T-helper 1 cell (primary cell): ENCODE results near the gene SPSB4.

Experiments
- DNase-seq, 5 donors: peaks; one replicate each; pipeline ENCODE4 v3.0.0-alpha.2; 2012 to 2020

Gene SPSB4

DNA sequence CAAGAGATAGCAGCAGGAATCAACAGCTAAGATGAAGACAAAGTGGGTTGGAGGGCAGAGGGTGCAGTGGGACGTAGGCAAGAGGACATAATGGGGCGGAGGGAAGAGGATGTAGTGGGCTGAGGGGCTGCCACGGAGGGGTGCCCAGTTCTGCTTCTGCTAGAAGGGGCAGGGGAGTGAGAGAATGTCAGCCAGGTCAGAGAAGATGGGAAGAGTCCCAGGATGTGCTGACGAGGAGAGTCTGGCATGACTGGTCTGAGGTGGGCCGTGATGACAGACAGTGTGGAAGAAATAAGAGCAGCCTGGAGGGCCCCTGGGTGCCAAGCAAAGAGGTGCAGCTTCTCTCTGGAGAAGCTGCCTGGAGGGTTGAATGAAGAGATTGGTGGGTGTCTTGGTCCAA, 4.0 kb downstream of the SPSB4 start:
- DNase-seq: no peak

DNA sequence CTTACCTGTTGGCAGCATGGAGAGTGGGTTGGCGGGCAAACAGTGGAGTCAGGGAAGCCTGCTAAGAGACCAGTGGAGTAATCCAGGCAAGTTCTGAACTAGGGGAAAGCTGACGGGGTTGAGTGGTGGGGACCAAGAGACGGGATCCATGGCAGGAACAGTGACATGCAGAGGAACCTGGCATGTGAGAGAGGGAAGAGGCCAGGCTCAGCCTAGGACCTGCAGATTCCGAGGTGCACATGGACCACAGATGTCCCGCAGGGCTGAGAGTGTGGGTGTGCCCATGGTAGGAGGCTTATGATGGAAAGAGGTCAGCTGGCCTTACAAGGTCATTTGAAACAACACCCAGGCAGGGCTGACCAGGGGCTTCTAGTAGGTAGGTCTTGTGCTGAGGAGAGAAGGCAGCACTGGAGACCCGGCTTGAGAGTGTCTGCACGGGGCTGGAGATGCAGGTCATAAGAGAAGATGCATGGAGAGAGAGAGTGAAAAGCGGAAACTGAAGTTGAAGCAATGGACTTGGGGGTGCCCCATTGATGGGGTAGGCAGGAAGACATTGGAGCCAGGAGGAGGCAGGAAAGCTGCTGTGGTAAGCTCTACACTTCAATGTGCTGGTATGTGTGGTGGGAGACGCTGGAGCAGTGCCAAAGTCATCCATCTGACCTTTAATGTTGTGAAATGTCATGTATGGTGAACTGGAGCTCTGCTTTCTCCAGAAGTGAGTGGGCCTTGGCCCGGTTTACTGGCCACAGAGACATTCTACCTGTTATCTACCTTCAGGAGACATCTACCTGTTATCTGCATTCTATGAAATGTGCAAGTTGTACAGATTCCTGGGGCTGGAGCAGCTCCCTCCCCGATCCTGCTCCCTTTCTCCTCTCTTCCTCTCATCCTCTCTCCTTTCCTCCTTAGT, 4.6 kb downstream of the SPSB4 start:
- no peak for DNase-seq

GRCh38 chr3:141056751-141057171, 5.6 kb downstream of the SPSB4 start:
- DNase-seq: no peak

GRCh38 chr3:141057436-141057835, 6.3 kb downstream of the SPSB4 start:
- DNase-seq: no peak

DNA sequence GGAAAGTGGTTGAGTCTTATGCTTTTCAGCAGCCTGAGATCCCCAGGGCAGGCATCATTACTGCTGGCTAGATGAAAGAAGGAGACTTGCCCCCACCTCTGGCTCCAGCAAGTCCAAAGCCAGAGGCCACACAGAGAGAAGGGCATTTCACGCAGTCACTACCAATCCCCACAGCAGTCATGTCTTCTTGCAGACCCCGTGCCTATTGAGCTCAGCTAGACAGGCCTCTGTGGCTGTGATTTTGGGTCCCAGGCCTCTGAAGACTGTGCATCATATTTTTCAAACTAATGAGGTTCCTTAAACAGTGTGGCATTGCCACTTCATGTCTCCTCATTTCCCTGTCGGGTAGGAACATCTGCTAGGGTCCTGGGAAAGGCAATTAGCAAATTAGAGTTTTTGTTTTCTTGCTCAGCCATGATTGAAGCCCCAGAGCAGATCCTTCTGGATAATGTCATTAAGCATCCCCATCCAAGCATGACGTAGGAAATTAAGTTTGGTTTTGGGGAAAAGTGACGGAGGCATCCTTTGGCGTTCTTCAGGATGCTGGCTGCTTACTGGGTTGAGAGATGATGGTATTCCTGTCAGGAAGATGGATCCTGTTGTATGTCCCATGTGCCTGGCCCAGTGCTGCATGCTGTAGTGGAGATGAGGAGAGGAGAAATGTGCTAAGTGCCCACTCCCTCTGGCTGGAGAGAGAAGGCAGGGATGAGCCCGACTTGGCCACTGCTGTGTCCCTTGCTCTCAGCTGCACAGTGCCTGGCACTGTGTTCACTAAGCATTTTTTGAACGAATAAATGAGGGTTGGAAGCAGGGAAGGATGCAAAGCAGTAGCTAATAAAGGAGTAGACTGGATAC, 7.0 kb downstream of the SPSB4 start:
- DNase-seq: no peak

DNA sequence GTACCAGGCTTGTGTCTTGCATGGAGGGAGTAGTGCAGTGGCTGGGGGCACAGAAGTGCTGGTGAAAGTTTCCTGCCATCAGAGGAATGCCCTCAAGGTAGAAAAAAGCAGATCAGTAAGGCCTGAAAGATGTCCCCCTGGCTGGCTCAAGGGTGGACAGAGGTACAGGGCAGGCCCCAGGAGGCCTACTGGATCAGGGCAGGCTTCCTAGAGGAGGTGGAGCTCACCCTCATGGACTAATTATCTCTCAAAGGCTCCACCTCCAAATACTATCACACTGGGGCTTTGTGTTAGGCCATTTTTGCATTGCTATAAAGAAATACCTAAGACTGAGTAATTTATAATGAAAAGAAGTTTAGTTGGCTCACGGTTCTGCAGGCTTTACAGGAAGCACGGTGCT, 7.8 kb downstream of the SPSB4 start:
- DNase-seq: no peak

DNA sequence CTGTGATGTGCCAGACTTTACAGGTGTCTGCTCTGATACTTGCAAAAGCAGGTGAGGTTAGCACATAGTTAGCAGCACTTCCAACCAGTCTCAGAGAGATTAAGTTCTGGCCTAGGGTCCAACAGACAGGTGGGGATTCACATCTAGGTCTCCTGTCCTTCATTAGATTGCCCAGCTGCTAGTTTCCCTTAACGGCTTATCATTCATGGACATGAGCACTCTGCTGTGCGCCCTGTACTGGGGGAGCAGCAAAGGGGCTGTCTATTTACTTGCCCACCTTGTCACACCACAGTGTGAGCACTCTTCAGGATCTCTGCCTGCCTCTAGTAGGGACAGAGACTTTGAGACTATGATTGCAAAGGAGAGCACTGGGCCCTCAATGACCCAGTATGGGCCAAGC, 8.7 kb downstream of the SPSB4 start:
- no peak for DNase-seq

DNA sequence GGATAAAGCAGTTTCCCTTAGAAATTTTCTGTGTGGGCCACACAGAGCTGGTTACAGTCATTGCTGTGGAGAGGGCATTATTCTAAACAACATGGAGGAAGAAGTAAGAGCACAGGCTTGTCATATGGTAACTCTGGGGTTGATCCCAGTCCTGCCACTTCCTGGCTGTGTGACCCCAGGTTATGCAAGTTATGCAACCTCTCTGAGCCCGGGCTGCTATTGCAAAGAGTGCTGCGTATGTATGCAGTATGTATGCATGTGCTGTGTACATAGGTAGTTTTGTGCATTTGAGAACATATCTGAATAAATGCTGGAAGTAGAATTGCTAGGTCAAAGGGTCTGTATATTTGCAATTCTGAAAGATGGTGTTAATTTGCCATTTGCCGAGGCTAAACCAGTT, 9.2 kb downstream of the SPSB4 start:
- DNase-seq: no peak

- DNase-seq: no peak
These were observed 12.7 kb downstream of the SPSB4 start for GRCh38 chr3:141063831-141064230.

DNA sequence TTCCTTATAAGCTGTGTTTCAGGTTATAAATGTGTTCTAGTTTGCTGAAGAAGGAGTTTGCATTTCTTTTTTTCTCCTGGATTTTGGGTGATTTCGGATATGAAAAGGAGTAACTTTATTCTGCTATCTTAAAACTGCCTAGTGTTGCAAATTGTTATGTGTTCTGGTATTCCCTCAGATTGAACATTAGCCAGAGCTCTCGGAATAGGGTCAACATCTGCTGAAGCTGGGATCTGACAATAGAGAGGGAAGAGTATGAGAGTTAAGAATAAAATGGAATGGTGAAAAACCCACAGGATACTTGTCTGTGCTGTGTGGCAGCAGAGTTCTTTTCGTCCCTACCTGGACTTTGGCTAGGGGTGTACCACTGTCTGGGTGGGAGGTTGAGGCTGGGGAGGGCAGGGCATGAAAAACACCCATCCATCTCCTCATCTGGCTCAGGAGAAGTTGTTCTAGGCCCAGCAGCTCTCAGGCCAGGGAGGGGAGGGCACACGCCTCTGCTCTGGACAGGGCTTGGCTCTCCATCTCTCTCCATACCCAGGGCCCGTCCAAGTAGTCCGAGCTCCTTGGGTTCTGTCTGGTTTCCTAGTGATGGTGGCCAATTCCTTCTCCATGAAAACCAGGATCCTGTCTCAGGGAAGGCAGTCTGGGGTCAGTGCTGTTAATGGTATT, 13.2 kb downstream of the SPSB4 start:
- DNase-seq: no peak

DNA sequence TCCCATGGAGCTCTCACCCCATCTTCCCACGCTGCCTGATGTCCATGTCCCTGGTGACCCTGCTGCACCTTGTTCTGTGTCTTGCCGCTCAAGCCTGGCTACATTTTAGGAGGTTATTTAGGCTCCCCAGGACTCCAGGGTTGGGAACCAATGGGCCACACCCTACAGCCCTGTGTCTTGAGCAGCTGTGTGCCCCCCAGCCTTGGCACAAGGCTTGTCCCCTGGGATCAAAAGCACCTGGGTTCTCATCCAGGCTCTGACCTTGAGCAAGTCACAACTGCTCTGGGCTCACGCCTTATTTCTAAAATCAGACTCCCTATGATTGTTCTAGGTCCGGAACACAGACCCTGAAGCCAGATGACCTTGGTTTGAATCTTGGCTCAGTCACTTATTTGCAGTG, 14.1 kb downstream of the SPSB4 start:
- DNase-seq: no peak

GRCh38 chr3:141065841-141066805, 15.0 kb downstream of the SPSB4 start:
- DNase-seq: no peak

- DNase-seq: no peak
These were observed 16.2 kb downstream of the SPSB4 start for GRCh38 chr3:141067206-141067974.

DNA sequence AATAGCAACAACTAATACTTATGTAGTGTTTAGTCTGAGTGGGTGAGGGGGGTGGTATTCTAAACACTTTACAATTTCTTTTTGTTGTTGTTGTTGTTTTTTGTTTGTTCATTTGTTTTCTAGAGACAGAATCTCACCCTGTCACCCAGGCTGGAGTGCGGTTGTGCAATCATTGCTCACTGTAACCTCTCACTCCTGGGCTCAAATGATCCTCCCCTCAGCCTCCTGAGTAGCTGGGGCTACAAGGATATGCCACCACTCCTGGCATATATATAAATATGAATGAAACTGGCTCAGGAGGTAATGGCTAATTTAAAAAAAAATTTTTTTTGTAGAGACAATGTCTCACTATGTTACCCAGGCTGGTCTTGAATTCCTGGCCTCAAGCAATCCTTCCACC, 19.1 kb downstream of the SPSB4 start:
- no peak for DNase-seq

GRCh38 chr3:141070727-141071357, 19.7 kb downstream of the SPSB4 start:
- DNase-seq: no peak

- no peak for DNase-seq
These were observed 20.6 kb downstream of the SPSB4 start for GRCh38 chr3:141071681-141072260.

- no peak for DNase-seq
These were observed 21.8 kb downstream of the SPSB4 start for GRCh38 chr3:141072950-141073349.

GRCh38 chr3:141073580-141073979, 22.4 kb downstream of the SPSB4 start:
- DNase-seq: no peak

DNA sequence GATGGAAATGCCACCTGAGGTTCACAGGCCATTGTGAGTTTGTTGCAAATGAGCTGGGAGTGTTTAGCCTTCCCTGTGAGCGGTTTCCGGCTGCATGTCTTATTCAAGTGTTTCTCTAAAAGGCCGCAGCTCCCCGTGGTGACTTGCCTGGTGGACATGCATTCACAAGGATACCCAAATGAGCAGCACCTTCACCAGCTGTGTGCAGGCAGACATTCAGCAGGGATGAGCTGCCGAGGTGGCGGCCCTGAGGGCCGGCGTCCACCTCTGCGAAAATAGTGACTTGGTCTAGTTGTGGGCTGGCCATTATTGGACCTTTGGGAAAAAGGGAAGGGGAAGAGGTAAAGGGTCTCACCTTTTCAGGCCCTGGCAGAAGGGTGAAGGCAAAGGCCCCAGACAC, 23.4 kb downstream of the SPSB4 start:
- no peak for DNase-seq

- no peak for DNase-seq
These were observed 25.1 kb downstream of the SPSB4 start for GRCh38 chr3:141076036-141076773.
